Common myeloid progenitor, CD34-positive (primary cell): ENCODE measurements around the gene CD37.

Source experiments
- CTCF ChIA-PET: fragments of 350-600 bp; sonication (Branson Sonifier 250); formaldehyde crosslinking; loops from one replicate; lab custom pipeline; 2021; ENCODE audit warnings: antibody characterized with exemption; lab: Charles Lee
- POLR2A ChIA-PET: fragments of 350-600 bp; sonication (Branson Sonifier 250); formaldehyde crosslinking; loops from one replicate; lab custom pipeline; 2021; ENCODE audit warnings: antibody characterized with exemption; lab: Charles Lee
- DNase-seq, 3 donors: peaks; one replicate each; pipeline versions ENCODE4 v3.0.0 to v3.0.0-alpha.2; 2013
- H3K27ac ChIP-seq, 2 experiments: 1 replicate in 1 of 2; 2 replicates in 1 of 2; pipeline ENCODE4 v1.7.0; 2013; ENCODE audit warnings: inconsistent platforms in 2 of 2, low read length in 2 of 2, mild to moderate bottlenecking in 2 of 2, low read depth in 1 of 2, moderate library complexity in 1 of 2; ENCODE audit not compliant: severe bottlenecking in 2 of 2, insufficient read depth in 1 of 2, poor library complexity in 1 of 2
- H3K27me3 ChIP-seq, 5 experiments: replicated peaks in 2 of 5; 1 replicate in 3 of 5; 2 replicates in 2 of 5; pipeline versions ENCODE4 v1.6.1 to v1.7.0; 2013; ENCODE audit warnings: low read length in 4 of 5, mild to moderate bottlenecking in 2 of 5, moderate library complexity in 2 of 5, inconsistent platforms in 1 of 5; ENCODE audit not compliant: insufficient read depth in 5 of 5, control insufficient read depth in 4 of 5
- H3K36me3 ChIP-seq, 4 experiments: 1 replicate in 2 of 4; 2 replicates in 2 of 4; pipeline versions ENCODE4 v1.6.1 to v1.7.0; 2013; ENCODE audit warnings: low read length in 3 of 4, control low read depth in 1 of 4, mild to moderate bottlenecking in 1 of 4; ENCODE audit not compliant: control insufficient read depth in 4 of 4, insufficient read depth in 4 of 4
- H3K4me1 ChIP-seq, 4 experiments: 1 replicate in 3 of 4; 2 replicates in 1 of 4; pipeline versions ENCODE4 v1.6.1 to v1.7.1; 2013; ENCODE audit warnings: low read length in 3 of 4, mild to moderate bottlenecking in 3 of 4, control low read depth in 1 of 4, inconsistent platforms in 1 of 4, moderate library complexity in 1 of 4; ENCODE audit not compliant: control insufficient read depth in 4 of 4, insufficient read depth in 4 of 4; ENCODE audit errors: control extremely low read depth in 1 of 4
- H3K4me3 ChIP-seq, 7 experiments: 1 replicate in 4 of 7; 2 replicates in 3 of 7; pipeline versions ENCODE4 v1.5.1 to v1.7.0; 2013; ENCODE audit warnings: mild to moderate bottlenecking in 7 of 7, low read length in 6 of 7, moderate library complexity in 6 of 7, inconsistent platforms in 2 of 7, low read depth in 2 of 7, control low read depth in 1 of 7; ENCODE audit not compliant: insufficient read depth in 4 of 7, control insufficient read depth in 1 of 7; ENCODE audit errors: extremely low read depth in 1 of 7
- H3K9me3 ChIP-seq, 5 experiments: 1 replicate in 4 of 5; 2 replicates in 1 of 5; pipeline versions ENCODE4 v1.6.1 to v1.7.1; 2013; ENCODE audit warnings: low read length in 4 of 5, mild to moderate bottlenecking in 2 of 5, inconsistent platforms in 1 of 5, low read depth in 1 of 5, moderate library complexity in 1 of 5; ENCODE audit not compliant: control insufficient read depth in 4 of 5, insufficient read depth in 2 of 5; ENCODE audit errors: control extremely low read depth in 1 of 5
- WGBS: methylation state at CpG from one replicate; pipeline ENCODE4 v1.1.5; 2013; ENCODE audit not compliant: insufficient coverage; 5-methylcytosine and 5-hydroxymethylcytosine counted together

CD37 gene

GRCh38 chr19:49374665-49375434, 39.6 kb downstream of the CD37 start:
- Histone ChIP-seq H3K4me1 (no peaks in the 10 kb centered on the region), H3K4me3 (no peak overlapping the region), H3K27ac (no peak overlapping the region), H3K36me3 (no peaks in the 10 kb centered on the region), H3K9me3 (peaks cover 2 to 7% (median 3%) of the 10 kb centered on the region in 5 experiments), H3K27me3 (peaks cover 0 to 4% (median 0%) of the 10 kb centered on the region in 5 experiments)
- ChIA-PET POLR2A (interaction anchor here (0.5 kb wide), 1 partner anchor 490 kb away, joined by 3 read pairs; no protein-coding TSS in a partner anchor), CTCF (no interaction called here)
- no peak for DNase-seq
- 98% methylated on average over 9 of the region's 16 CpGs for WGBS

- WGBS = 100% methylated on average over 1 of the region's 3 CpGs
- CTCF ChIA-PET = interaction anchor here (0.6 kb wide), 1 partner anchor 87 kb away, joined by 3 read pairs; no protein-coding TSS in a partner anchor
- no peaks in the 10 kb centered on the region for H3K36me3 ChIP-seq
- no peak overlapping the region for H3K27ac ChIP-seq
- H3K9me3 ChIP-seq = peaks cover 0 to 10% (median 0%) of the 10 kb centered on the region in 5 experiments
- H3K4me3 ChIP-seq = no peak overlapping the region
- H3K4me1 ChIP-seq = no peaks in the 10 kb centered on the region
- DNase-seq = no peak
- peaks cover 0 to 4% (median 0%) of the 10 kb centered on the region in 5 experiments for H3K27me3 ChIP-seq
- POLR2A ChIA-PET = no interaction called here
These were observed 43.3 kb downstream of the CD37 start for GRCh38 chr19:49378512-49378911.

GRCh38 chr19:49380391-49380790, 45.2 kb downstream of the CD37 start:
- Histone ChIP-seq H3K9me3 (peaks cover 0 to 10% (median 0%) of the 10 kb centered on the region in 5 experiments), H3K27ac (no peak overlapping the region), H3K27me3 (peaks cover 0 to 4% (median 0%) of the 10 kb centered on the region in 5 experiments), H3K4me3 (no peak overlapping the region), H3K4me1 (no peaks in the 10 kb centered on the region), H3K36me3 (no peaks in the 10 kb centered on the region)
- WGBS = 83% methylated on average over 1 of the region's 3 CpGs
- DNase-seq = no peak
- ChIA-PET CTCF (interaction anchor here (0.7 to 1.6 kb wide), 3 partner anchors 10 to 64 kb away, joined by 3 to 5 read pairs (median 5); no protein-coding TSS in a partner anchor), POLR2A (no interaction called here)

GRCh38 chr19:49382639-49383038, 47.4 kb downstream of the CD37 start:
- Histone ChIP-seq H3K27ac (no peak overlapping the region), H3K27me3 (no peaks in the 10 kb centered on the region), H3K4me1 (no peaks in the 10 kb centered on the region), H3K4me3 (no peak overlapping the region), H3K36me3 (no peaks in the 10 kb centered on the region), H3K9me3 (peaks cover 0 to 10% (median 0%) of the 10 kb centered on the region in 5 experiments)
- 91% methylated on average over 2 of the region's 5 CpGs for WGBS
- ChIA-PET CTCF (interaction anchor here (1.0 kb wide), 1 partner anchor 60 kb away, joined by 3 read pairs; no protein-coding TSS in a partner anchor), POLR2A (no interaction called here)
- no peak for DNase-seq

- WGBS = no CpG with 5 or more reads among the region's 1 CpG
- ChIA-PET CTCF (no interaction called here), POLR2A (no interaction called here)
These were observed 48.4 kb downstream of the CD37 start for GRCh38 chr19:49383599-49383998.

GRCh38 chr19:49387936-49388372, 52.7 kb downstream of the CD37 start, which contains the start of gene KASH5:
Gene KASH5 (plus strand): TSS chr19:49388249. CDS start chr19:49390884, 2,635 bp downstream.
- Histone ChIP-seq H3K4me1 (peaks cover 0 to 10% (median 4%) of the 10 kb centered on the region in 4 experiments), H3K9me3 (peaks cover 0 to 3% (median 0%) of the 10 kb centered on the region in 5 experiments), H3K27me3 (peaks cover 0 to 2% (median 0%) of the 10 kb centered on the region in 5 experiments), H3K4me3 (peak within 1 kb of the TSS in 1 of 7 experiments; percentile 10), H3K36me3 (no peaks in the 10 kb centered on the region), H3K27ac (no peak within 1 kb of the TSS)
- peak; percentile 85 to 87 (median 87) for DNase-seq
- ChIA-PET POLR2A (no interaction called here), CTCF (interaction anchor here (1.0 kb wide), 1 partner anchor 38 kb away, joined by 3 read pairs; no protein-coding TSS in a partner anchor)
- 65% methylated on average over 36 of the region's 40 CpGs for WGBS

More at GRCh38 chr19:49383599-49383998, 48.4 kb downstream of the CD37 start:
- no peak for DNase-seq
- Histone ChIP-seq H3K9me3 (peaks cover 0 to 10% (median 0%) of the 10 kb centered on the region in 5 experiments), H3K27ac (no peak overlapping the region), H3K4me3 (no peak overlapping the region), H3K36me3 (no peaks in the 10 kb centered on the region), H3K4me1 (no peaks in the 10 kb centered on the region), H3K27me3 (no peaks in the 10 kb centered on the region)
